NCI-H2107 (cell line): ENCODE measurements around the gene USP5.

Experiments used
- DNase-seq: peaks from one replicate; lab custom pipeline; 2025; lab: John Stamatoyannopoulos, UW

Gene USP5

GRCh38 chr12:6840761-6841515, 11.0 kb upstream of the USP5 start, which contains the start of gene GNB3:
GNB3 (plus strand) TSS chr12:6840925; CDS start chr12:6841288, 363 bp downstream.
- DNase-seq, result no peak

- no peak for DNase-seq
Measured at GRCh38 chr12:6842075-6842474, 9.9 kb upstream of the USP5 start.

- DNase-seq, result no peak
Measured at GRCh38 chr12:6843118-6843902, 8.6 kb upstream of the USP5 start.

- no peak for DNase-seq
Measured at GRCh38 chr12:6845395-6845794, 6.6 kb upstream of the USP5 start.

GRCh38 chr12:6846316-6846869, 5.6 kb upstream of the USP5 start:
- no peak for DNase-seq

GRCh38 chr12:6847676-6848075, 4.3 kb upstream of the USP5 start:
- no peak for DNase-seq

GRCh38 chr12:6849427-6849826, 2.5 kb upstream of the USP5 start:
- DNase-seq, result no peak

- DNase-seq, result no peak
Measured at GRCh38 chr12:6849976-6850560, 1.9 kb upstream of the USP5 start.

GRCh38 chr12:6850796-6851152, 1.2 kb upstream of the USP5 start:
- DNase-seq, result no peak

- peak; percentile 95 for DNase-seq
Measured at GRCh38 chr12:6851153-6851920, 613 bp upstream of the USP5 start, which contains the start of gene CDCA3. CDCA3 (minus strand) TSS chr12:6851286; CDS start chr12:6850952, 334 bp downstream.

- DNase-seq, result no peak
Measured at GRCh38 chr12:6852651-6853354, 853 bp downstream of the USP5 start.

- no peak for DNase-seq
Measured at GRCh38 chr12:6853626-6854025, 1.7 kb downstream of the USP5 start.

- no peak for DNase-seq
Measured at GRCh38 chr12:6854036-6854435, 2.1 kb downstream of the USP5 start.

- DNase-seq, result no peak
Measured at GRCh38 chr12:6855322-6855721, 3.4 kb downstream of the USP5 start.

GRCh38 chr12:6858799-6859198, 6.8 kb downstream of the USP5 start:
- no peak for DNase-seq

GRCh38 chr12:6860116-6860515, 8.2 kb downstream of the USP5 start:
- DNase-seq, result no peak

GRCh38 chr12:6860942-6861341, 9.0 kb downstream of the USP5 start:
- DNase-seq, result no peak

GRCh38 chr12:6861391-6861790, 9.4 kb downstream of the USP5 start:
- no peak for DNase-seq

- DNase-seq, result no peak
Measured at GRCh38 chr12:6863033-6863432, 11.1 kb downstream of the USP5 start.

- no peak for DNase-seq
Measured at GRCh38 chr12:6863586-6864321, 11.8 kb downstream of the USP5 start.
